Hepatocyte (in vitro differentiated cells): Measurements from ENCODE around the gene COX7A2.
A peak's percentile ranks its signal among the peaks of the same experiment; 100 is the strongest.

Experiments
- EZH2 ChIP-seq: fragments of 200-600 bp; sonication (generic); IDR thresholded peaks from 2 replicates; pipeline ENCODE4 v1.6.1; 2016; ENCODE audit warnings: antibody characterized with exemption, mild to moderate bottlenecking, borderline replicate concordance
- TF ChIP-seq, protein P1 (sequence below): fragments of 200-600 bp; sonication (generic); IDR thresholded peaks from 2 replicates; pipeline ENCODE4 v1.5.1; 2016; ENCODE audit warnings: antibody characterized with exemption, mild to moderate bottlenecking; ENCODE audit not compliant: poor library complexity

- TF ChIP-seq, protein P1, sequence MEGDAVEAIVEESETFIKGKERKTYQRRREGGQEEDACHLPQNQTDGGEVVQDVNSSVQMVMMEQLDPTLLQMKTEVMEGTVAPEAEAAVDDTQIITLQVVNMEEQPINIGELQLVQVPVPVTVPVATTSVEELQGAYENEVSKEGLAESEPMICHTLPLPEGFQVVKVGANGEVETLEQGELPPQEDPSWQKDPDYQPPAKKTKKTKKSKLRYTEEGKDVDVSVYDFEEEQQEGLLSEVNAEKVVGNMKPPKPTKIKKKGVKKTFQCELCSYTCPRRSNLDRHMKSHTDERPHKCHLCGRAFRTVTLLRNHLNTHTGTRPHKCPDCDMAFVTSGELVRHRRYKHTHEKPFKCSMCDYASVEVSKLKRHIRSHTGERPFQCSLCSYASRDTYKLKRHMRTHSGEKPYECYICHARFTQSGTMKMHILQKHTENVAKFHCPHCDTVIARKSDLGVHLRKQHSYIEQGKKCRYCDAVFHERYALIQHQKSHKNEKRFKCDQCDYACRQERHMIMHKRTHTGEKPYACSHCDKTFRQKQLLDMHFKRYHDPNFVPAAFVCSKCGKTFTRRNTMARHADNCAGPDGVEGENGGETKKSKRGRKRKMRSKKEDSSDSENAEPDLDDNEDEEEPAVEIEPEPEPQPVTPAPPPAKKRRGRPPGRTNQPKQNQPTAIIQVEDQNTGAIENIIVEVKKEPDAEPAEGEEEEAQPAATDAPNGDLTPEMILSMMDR, result peak; percentile 29
- peak; percentile 64 for TF ChIP-seq EZH2
Measured at GRCh38 chr6:75201901-75202672, 41.5 kb downstream of the COX7A2 start.
